Measurements from ENCODE around the gene RETREG3. TPM values are rescaled to one million over a fixed set of nuclear protein-coding genes. Genes with fewer than 3 reads are reported as not detected.

RETREG3 gene
- total RNA-seq, 2 donors from 2014 or later = 51.5 to 55.4 TPM

GRCh38 chr17:42544874-42545283 is 64.3 kb downstream of the RETREG3 start:
- H3K9ac ChIP-seq (ENCODE audit: extremely low read depth, low read length, poor library complexity, severe bottlenecking) = no peak overlapping the region
- 75 to 79% methylated on average over 8 of the region's 8 CpGs for WGBS, 2 experiments (ENCODE audit: insufficient coverage in 1 of 2, insufficient read length in 1 of 2)
- H3K4me3 ChIP-seq (ENCODE audit: low read length) = no peak overlapping the region
- H3K4me1 Mint-ChIP-seq = peaks cover 5% of the 10 kb centered on the region
- H3K27me3 Mint-ChIP-seq (ENCODE audit: insufficient read depth) = no peaks in the 10 kb centered on the region
- H3K4me1 ChIP-seq (ENCODE audit: control insufficient read depth, insufficient read depth, low read length) = no peaks in the 10 kb centered on the region
- no peaks in the 10 kb centered on the region for H3K9me3 Mint-ChIP-seq
- no peak overlapping the region for H3K27ac ChIP-seq (ENCODE audit: low read depth, low read length)
- no peak overlapping the region for H3K27ac Mint-ChIP-seq
- peaks cover 23% of the 10 kb centered on the region for H3K36me3 Mint-ChIP-seq (ENCODE audit: low read depth)
- no peak overlapping the region for H3K4me3 Mint-ChIP-seq
- H3K27me3 ChIP-seq (ENCODE audit: control insufficient read depth, insufficient read depth, low read length, poor library complexity, severe bottlenecking) = no peaks in the 10 kb centered on the region
- H3K36me3 ChIP-seq (ENCODE audit: control insufficient read depth, insufficient read depth, low read length) = peaks cover 4% of the 10 kb centered on the region
- no peak for TF ChIP-seq CTCF (conservative IDR thresholded peaks at IDR 0.05)
- no peak for DNase-seq
- no peaks in the 10 kb centered on the region for H3K9me3 ChIP-seq (ENCODE audit: control insufficient read depth, low read length)

- DNase-seq = no peak
- Mint-ChIP-seq H3K36me3 (ENCODE audit: low read depth) (peaks cover 32% of the 10 kb centered on the region), H3K9me3 (no peaks in the 10 kb centered on the region)
These were observed 65.7 kb downstream of the RETREG3 start for GRCh38 chr17:42543190-42544079.

More at GRCh38 chr17:42543190-42544079, 65.7 kb downstream of the RETREG3 start:
- H3K27me3 Mint-ChIP-seq (ENCODE audit: insufficient read depth) = no peaks in the 10 kb centered on the region
- peaks cover 10% of the 10 kb centered on the region for H3K36me3 ChIP-seq (ENCODE audit: control insufficient read depth, insufficient read depth, low read length)
- H3K27ac Mint-ChIP-seq = no peak overlapping the region
- no peak overlapping the region for H3K4me3 ChIP-seq (ENCODE audit: low read length)
- WGBS, 2 experiments (ENCODE audit: insufficient coverage in 1 of 2, insufficient read length in 1 of 2) = 95% methylated on average over 25 to 39 of the region's 39 CpGs
- no peaks in the 10 kb centered on the region for H3K27me3 ChIP-seq (ENCODE audit: control insufficient read depth, insufficient read depth, low read length, poor library complexity, severe bottlenecking)
- H3K9me3 ChIP-seq (ENCODE audit: control insufficient read depth, low read length) = no peaks in the 10 kb centered on the region
- H3K9ac ChIP-seq (ENCODE audit: extremely low read depth, low read length, poor library complexity, severe bottlenecking) = no peak overlapping the region
- no peaks in the 10 kb centered on the region for H3K4me1 ChIP-seq (ENCODE audit: control insufficient read depth, insufficient read depth, low read length)
- H3K4me1 Mint-ChIP-seq = no peaks in the 10 kb centered on the region
- no peak overlapping the region for H3K27ac ChIP-seq (ENCODE audit: low read depth, low read length)
- H3K4me3 Mint-ChIP-seq = no peak overlapping the region
- no peak for TF ChIP-seq CTCF (conservative IDR thresholded peaks at IDR 0.05)
